ENCODE measurements around the gene OBSCN. TPM values are rescaled to one million over a fixed set of nuclear protein-coding genes. Genes with fewer than 3 reads are reported as not detected.

OBSCN gene
- total and polyA plus RNA-seq, 10 of the 15 experiments (the other 5 are each of a cell fraction or from before 2014, with no cell fraction given), result 0.01 to 0.36 (median 0.08) TPM; not detected in 2

DNA sequence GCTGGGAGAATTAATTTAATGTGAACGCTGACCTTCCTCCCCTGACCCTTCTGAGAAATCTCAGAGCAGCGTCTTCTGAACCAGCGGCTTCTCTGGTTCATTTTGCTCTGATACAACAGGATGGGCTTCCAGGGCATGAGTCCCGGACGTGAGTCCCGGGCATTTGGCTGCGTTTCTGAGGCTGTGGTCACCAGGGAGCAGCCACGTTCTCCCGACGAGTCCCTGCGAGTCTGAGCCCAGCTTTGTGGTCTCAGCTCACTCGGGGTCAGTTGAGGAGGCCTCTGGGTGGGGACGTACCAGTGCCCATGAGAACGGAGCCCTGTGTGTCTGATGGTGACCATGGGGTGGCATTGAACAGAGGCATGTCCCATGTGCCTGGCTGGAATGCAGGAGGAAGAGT lies 17.7 kb upstream of the OBSCN start:
- FAIRE-seq (no peak), ATAC-seq (no peak), DNase-seq (ENCODE audit: low read depth, low spot score) (no peak)
- no peak overlapping the region for H2AFZ ChIP-seq (ENCODE audit: control insufficient read depth, low read depth, low read length)
- H3K9me3 ChIP-seq (replicated peaks; ENCODE audit: control insufficient read depth, insufficient read depth, low read length), result no peaks in the 10 kb centered on the region
- SMC1A ChIA-PET (ENCODE audit: uncharacterized antibody, unreplicated experiment), result no interaction called here
- in situ Hi-C loops (cut with MboI), result no loop called here
- no peak overlapping the region for H3K4me3 ChIP-seq
- CTCF ChIA-PET, result no interaction called here
- no peak overlapping the region for H3K27ac ChIP-seq (ENCODE audit: control insufficient read depth, insufficient read depth)
- RAD21 ChIA-PET (ENCODE audit: unreplicated experiment), result no interaction called here
- intact Hi-C loops (cut with micrococcal nuclease; ENCODE audit: unreplicated experiment), result no loop called here
- no peaks in the 10 kb centered on the region for H4K20me1 ChIP-seq (ENCODE audit: control insufficient read depth, insufficient read depth)
- H3K9ac ChIP-seq (ENCODE audit: control insufficient read depth, insufficient read depth, low read length), result no peak overlapping the region
- no peaks in the 10 kb centered on the region for H3K79me2 ChIP-seq (ENCODE audit: control insufficient read depth, insufficient read depth, low read length)
- BruUV-seq (replicated peaks), result no TSS peak
- H3K27me3 ChIP-seq (replicated peaks in 1 of 2; ENCODE audit: control insufficient read depth in 2 of 2, insufficient read depth in 2 of 2, low read length in 1 of 2), result no peaks in the 10 kb centered on the region
- no peak overlapping the region for H3K4me2 ChIP-seq (ENCODE audit: control insufficient read depth, insufficient read depth)
- H3K4me1 ChIP-seq (ENCODE audit: control insufficient read depth, insufficient read depth, low read length), result no peaks in the 10 kb centered on the region
- no peak for TF ChIP-seq CHD4 (IDR thresholded peaks at IDR 0.05)
- TF ChIP-seq ZBED1 (IDR thresholded peaks at IDR 0.05; ENCODE audit: borderline replicate concordance), result no peak
- no peak for TF ChIP-seq HSF1 (IDR thresholded peaks at IDR 0.05; ENCODE audit: low read depth, low read length)
- no peak for TF ChIP-seq ZZZ3 (IDR thresholded peaks at IDR 0.05; ENCODE audit: control insufficient read depth, insufficient read length, low read depth)
- TF ChIP-seq, protein P1, sequence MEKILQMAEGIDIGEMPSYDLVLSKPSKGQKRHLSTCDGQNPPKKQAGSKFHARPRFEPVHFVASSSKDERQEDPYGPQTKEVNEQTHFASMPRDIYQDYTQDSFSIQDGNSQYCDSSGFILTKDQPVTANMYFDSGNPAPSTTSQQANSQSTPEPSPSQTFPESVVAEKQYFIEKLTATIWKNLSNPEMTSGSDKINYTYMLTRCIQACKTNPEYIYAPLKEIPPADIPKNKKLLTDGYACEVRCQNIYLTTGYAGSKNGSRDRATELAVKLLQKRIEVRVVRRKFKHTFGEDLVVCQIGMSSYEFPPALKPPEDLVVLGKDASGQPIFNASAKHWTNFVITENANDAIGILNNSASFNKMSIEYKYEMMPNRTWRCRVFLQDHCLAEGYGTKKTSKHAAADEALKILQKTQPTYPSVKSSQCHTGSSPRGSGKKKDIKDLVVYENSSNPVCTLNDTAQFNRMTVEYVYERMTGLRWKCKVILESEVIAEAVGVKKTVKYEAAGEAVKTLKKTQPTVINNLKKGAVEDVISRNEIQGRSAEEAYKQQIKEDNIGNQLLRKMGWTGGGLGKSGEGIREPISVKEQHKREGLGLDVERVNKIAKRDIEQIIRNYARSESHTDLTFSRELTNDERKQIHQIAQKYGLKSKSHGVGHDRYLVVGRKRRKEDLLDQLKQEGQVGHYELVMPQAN (conservative IDR thresholded peaks at IDR 0.05), result no peak
- POLR2A ChIA-PET, result no interaction called here
- 71% methylated on average over 14 of the region's 14 CpGs for WGBS (ENCODE audit: insufficient coverage, insufficient replicate concordance, low lambda C conversion rate, missing lambda C conversion rate)
- no peaks in the 10 kb centered on the region for H3K36me3 ChIP-seq (ENCODE audit: control insufficient read depth in 2 of 2, insufficient read depth in 2 of 2, low read length in 1 of 2)
